ENCODE results near the gene TRIM17.

Gene TRIM17

DNA sequence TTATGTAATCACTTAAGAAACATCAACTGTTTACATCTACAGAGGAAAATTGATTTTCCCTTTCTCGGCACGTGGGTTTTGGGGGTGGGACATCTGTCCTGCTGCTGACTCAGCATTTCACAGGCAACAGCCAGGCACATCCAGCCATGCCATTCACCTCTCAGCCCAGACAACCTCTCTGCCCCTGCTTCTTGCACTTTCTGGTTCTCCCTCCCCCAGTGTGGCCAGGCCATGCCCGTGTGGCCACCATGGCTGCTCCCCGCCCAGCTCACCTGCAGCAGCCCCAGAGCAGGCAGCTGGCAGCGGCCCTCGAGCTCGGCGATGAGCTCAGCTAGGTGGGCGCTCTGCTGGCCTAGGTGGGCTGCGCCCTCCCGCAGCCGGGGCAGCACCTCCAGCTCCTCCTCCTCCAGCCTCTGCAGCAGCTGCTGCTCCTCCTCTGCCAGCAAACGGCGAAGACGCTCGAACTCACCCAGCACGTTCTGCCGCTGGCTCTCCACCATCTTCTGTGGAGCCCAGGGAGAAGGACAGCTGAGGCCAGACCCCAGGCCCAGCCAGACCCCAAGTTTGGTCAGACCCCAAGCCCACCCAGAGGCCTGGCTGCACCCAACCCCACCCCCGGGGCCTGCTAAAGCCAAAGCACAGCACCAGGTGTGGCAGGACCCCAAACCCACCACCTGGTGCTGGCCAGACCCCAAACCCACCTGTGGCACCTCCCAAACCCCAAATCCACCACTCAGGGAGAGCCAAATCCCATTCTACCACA is 15.8 kb downstream of the TRIM17 start:
- DNase-seq (ENCODE audit: low read depth): no peak

DNA sequence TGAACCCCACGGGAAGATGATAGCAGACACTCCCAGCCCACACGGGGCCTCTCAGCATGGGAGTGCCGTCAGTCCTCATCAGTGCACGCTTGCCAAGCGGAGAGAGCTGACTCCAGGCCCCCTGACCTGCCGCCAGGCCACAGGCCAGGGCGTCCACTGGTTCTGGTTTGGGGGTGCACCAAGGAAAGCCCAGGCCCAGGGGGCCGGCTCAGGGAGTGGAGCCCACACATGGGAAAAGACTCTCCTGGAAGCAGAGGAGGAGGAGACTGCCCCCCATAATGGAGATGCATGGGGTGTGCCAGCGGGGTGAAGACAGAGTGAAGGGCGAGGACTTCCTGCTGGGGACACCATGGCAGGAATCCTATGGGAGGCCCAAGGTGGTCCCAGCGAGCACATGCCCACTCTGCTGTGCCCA is 16.4 kb downstream of the TRIM17 start:
- DNase-seq (ENCODE audit: low read depth): no peak

DNA sequence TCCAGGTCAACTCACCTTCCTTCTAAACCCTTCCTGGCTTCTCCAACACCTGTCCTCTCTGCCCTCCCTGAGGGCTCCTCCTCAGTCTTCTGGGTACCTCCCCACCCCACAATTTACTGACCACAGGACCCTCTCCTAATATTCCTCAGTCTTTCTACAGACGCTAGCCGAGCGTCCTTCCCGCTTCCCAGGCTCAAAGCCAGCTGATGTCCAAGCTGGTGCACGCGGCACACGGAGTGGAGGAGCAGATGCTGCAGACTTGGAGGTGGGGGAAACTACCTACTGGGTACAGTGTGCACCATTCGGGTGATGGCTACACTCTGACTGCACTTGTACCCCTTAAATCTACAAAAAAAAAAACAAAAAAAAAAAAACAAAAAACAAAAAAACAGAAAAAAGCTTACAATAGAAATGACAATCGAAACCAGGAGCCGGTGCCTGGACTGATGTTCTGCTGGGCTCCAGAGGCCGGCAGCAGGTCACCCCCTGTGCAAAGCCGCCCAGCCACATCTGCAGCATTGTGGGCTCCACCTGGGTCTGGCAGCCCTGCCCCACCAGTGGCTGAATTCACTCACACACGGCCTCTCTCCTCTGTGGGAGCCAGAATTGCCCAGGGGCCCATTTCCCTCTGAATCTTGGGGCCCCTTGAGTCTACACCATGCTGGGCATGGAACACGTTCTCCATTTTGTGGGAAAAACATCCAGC is 17.0 kb downstream of the TRIM17 start:
- no peak for DNase-seq (ENCODE audit: low read depth)

DNA sequence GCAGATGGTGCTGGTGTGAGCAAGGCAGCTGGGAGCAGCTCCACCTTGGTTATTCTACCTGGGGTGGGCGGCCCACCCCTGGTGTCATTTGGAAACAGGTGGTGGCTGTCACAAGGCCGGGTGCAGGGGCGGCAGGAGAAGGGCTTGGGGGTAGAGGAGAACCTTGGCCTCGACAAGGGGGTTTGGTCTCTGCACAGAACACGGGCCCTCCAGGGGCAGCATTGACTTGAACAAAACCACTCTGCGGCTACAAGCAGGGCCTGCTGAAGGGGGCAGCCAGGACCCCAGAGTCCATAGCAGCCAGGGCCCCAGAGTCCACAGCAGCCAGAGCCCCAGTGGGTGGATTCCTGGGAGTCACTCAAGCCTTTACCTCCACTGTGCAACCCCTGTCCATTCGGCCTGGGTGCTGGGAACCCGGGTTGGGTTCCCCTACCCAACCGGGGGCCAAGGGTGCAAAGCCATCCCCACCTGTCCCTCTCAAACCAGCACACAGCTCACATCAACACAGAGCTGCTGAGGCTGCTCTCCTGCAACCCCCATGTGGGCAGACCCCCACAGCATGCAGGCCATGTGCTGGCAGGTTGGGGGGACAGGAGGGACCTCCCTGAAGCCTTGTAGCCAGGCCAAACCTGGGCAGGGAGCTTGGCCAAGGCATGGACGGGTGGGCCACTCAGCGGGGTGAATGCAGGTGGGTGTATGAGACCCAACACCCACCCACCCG is 17.8 kb downstream of the TRIM17 start:
- no peak for DNase-seq (ENCODE audit: low read depth)

DNA sequence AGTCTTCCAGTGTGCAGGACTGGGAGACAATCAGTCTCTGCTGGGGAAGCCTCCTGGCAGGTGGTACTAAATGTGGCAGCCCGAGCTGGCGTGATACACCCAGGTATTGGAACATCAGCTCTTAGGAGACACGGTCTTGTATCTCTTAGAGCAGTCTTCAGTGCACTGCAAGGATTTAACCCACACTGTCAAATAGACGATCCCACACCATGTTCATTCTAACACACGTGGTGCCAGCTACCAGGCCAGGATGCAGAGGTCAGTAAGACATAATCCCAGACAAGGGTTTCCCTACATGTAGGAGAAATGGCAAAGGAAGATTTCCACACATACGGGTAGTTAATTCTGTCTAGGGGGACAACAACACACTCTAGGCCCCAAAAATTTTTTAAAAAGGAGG is 18.7 kb downstream of the TRIM17 start:
- DNase-seq (ENCODE audit: low read depth): no peak

DNA sequence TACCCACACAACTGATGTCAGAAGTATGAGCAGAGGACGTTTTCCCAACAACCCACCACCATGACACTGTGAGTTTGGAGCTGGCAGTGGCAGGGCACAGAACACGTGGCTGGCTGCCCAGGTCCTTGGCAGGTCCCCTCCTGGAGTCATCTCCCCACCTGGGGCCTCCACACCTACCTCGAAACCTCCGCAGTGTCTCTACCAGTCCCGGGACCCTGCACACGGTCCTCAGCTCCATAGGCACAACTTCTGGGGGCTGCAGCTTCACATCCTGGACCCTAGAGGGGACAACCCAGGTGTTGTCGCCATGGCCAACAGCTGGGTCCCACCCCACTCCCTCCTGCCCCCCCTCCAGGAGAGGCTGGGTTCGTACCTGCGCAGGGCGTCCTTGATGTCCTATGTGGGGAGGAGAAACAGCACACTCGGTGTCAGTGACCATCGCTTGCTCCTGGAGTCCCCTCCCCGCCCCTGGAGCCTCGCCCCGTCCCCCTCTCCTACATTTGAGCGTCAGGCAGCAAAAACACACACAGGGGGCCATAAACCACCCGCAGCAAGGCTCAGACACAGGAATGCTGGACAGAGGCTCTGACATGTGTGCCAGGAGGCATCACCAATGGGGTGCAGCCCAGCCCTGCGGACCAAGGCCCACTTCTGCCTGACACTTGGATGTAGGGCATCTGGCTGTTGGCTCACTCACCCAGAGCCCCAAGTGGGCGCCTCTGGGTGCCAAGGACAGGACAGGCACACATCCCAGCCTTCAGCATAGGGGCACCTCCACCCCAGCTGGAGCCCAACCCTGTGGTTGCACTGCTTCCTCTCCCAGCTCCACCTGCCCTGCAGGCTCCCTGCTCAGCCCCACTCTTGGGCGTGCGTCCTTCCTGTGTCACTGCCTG is 19.6 kb downstream of the TRIM17 start:
- DNase-seq (ENCODE audit: low read depth): no peak

DNA sequence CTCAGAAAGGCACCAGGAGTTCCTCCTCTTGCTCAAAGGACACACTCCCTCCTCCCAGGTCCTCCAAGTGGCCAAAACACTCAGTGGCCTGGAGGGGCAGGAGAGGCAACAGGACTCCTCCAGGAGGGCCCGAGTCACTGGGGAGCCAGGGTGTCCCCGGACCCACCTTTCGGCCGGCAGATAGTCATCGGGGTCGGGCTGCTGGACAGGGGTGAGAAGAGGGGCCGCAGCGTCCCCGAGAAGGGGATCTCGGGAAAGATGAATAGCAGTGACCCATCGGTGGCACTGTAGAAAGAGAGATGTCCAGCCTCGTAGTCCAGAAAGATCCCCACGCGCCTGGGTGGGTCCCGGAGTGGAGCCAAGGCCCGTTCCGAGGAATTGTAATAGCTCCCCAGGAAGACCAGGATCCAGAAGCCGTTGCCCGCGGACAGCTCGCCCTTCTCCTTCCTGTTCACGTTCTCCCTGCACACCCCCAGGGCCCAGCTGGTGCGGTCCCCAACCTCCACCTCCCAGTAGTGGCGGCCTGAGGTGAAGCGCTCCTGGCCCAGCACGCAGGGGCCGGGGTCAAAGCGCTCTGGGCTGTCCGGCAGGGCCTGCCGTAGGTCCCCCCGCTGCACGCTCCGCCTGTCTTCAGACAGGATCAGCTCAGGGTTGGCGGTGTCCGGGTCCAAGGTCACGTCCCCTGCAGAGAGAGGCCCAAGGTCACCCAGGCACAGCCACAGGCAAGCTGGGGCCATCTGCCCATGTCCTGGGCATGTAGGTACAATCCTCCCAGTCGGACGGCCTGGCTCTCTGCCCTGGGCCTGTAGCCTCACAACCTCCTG is 21.9 kb downstream of the TRIM17 start:
- DNase-seq (ENCODE audit: low read depth): no peak

DNA sequence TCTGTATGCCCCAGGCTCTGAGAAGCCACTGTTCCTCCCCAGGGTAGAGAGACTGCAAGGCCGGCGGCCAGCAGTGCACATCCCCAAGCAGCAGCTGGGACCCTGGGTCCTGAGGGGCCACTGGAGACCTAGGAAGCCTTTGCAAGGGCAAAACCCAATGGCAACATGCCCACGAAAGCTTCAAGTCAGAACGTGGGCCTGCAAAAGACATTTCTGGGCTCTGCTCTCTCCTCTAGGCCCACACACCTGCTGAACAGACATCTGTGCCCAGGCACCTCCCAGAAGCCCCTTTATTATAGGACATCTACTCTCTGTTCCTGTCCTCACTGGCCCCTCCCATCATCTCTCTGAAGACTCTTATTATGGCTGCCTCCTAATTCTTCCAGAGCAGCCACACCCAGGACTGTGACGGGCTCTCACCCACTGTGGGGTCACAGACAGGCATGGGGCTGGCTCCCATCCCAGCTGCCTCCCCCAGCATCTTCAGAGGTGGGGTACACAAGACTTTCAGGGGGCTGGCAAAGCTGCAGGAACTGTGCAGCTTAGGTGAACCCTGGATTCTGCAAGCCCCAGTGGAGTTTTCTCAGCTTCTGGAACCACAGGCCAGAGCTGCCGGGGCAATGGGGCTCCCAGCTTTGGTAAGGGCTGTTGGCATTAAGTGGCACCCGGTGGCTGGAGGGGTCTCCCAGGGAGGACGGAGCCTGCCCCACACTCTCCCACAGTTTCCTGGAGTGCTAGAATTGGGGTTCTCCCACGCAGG is 22.7 kb downstream of the TRIM17 start:
- no peak for DNase-seq (ENCODE audit: low read depth)

DNA sequence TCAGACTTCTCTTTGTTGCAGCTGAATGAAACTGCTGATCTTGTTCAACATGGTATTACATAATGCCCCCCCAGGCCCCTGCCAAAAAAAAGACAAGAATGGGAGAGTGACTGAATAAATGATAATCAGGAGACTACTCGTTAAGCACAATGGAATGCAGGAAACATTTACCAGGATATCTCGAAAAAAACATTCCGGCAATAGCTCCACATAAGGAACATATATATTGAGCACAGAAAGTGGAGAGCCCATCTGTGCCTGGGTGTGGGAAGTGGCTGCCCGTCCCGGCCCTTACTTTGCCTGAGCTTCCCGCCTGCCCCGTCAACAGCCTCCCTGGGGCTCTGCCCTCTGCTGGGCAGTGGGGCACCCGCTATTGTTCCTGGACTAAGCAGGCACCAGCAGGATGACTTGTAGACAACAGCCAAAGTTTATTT is 23.4 kb downstream of the TRIM17 start:
- DNase-seq (ENCODE audit: low read depth): no peak

DNA sequence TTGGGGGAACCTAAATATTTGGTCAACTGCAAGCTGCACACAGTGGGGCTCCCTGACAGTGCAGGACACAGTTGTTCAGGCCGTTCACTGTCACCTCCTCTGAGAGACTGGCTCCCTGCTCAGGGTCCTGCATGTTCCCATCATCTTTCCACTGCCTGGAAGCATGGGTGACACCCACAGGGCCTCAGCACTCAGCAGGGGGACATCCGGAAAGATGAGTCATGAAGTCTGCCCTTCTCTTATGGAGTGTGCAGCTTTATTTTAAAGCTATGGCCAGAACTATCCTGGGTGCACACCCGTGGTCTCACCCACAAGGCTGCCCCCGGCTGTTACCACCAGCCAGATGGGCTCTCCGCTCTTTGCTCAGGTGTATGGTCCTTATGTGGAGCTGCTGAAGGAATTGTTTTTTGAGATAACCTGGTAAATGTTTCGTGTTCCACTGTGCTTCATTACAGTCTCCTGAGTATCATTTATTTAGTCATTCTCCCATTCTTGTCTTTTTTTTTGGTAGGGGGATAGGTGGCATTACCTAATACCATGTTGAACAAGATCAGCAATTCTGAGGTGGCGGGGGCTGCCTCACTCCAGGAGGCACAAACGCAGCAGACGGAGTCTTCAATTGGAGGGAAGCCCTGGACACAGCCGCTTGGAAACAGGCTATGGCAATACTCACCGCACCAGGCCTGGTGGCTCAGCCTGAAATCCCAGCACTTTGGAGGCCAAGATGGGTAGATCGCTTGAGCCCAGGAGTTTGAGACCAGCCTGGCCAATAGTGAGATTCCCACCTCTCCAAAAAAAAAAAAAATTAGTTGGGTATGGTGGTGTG is 24.3 kb downstream of the TRIM17 start:
- no peak for DNase-seq (ENCODE audit: low read depth)

DNA sequence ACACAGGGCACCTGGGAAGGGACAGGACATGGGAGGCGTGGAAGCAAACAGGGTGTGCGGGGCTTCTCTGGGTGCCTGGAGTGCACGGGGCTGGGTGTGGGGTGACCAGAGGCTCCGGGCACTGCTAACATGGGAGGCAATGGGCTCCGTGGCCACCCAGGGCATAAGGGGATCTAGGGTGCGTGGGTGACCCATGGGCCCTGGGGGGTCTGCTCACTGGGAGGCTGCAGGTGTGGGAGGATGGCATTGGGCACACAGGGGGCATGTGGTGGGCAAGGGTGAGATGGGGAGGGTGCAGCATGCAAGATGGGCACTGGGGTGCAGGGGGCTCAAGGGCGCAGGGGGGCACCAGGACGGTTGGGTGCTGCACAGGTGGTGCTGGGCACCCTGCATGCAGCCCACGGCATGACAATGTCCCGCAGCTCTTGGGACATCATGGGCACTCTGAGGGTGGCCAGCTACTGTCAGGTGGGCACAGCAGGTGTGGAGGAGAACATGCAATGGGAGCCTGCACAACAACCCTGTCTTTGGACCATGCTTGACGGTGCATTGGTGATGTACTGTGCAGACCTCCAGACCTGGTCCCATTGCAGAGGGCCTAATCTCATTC is 25.1 kb downstream of the TRIM17 start:
- DNase-seq (ENCODE audit: low read depth): no peak

DNA sequence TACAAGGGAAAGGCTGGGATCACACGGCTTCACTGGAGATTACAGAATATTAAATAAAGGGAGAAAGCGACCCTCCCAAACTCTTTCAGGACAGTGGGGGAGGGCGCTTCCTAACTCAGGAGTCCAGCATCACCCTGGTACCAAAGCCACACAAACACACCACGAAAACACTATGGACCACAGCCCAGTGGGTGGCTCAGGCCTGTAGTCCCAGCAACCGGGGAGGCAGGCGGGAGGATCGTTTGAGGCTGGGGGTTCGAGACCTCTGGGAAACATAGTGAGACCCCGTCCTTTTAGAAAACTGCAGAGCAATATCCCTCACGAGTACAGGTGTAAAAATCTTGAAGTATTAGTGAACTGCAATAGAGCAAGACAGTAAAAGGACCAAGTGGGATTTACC is 26.0 kb downstream of the TRIM17 start:
- DNase-seq (ENCODE audit: low read depth): no peak

DNA sequence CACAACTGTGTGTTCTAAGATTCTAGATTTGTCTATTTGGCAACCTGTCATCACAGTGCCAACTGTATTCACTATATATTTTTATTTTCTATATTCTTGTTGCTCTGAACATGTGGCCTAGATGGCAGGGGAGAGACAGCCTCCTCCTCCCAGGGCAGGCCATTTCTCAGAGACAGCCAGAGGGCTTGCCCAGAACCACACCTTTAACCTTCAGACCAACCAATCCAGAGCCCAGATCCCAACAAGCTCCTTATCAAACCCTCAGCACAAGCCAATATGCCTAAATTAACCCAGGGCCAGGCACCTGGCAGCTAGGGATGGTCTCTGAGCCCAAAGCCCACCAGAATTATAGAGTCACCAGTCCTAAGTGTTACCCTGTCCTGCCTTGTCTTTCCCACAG is 29.3 kb downstream of the TRIM17 start:
- DNase-seq (ENCODE audit: low read depth): no peak

DNA sequence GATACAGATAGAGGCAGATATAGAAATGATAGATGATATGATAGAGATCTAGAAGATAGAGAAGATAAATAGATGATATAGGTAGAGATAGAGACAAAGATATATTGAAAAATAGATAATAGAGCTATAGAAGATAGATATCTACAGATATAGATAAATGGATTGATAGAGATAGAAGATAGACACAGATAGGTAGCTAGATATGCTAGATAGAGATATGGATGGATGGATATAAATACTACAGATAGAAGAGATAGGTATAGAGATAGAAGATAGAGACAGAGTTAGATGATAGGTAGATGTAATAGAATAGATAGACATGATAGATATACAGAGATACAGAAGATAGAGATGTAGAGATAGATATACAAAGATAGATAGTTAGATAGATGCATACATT is 31.4 kb downstream of the TRIM17 start:
- DNase-seq (ENCODE audit: low read depth): no peak

DNA sequence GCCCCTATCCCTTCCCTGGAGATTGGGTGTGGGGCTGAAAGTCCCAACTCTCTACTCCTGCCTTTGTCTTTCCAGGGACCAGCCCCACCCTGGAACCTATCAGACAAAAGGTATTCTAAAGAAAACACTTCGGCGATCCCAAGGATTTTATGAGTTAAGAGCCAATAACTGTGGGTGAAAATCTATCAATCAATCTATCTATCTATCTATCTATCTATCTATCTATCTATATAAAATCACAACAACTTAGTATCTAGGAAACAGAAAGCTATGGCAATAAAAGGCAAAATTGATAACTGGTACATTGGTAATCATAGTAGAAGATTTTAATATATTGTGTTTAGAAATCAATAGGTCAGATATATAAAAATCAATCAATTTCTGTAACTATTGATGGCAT is 32.9 kb downstream of the TRIM17 start:
- no peak for DNase-seq (ENCODE audit: low read depth)

DNA sequence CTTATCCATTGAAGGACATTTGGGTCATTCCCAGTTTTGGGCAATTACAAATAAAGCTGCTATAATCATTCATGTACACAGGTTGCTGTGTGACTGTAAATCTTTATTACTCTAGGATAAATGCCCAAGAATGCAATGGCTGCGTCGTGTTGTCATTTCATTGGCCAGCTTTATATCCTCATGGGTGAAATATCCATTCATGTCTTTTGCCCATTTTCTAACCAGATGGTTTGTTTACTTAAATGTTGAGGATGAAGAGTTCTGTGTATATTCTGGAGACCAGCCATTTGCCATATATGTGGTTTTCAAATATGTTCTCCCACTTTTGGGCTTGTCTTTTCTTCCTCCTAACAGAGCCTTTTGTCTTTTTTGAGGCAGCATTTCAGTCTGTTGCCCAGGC is 35.3 kb downstream of the TRIM17 start:
- no peak for DNase-seq (ENCODE audit: low read depth)

DNA sequence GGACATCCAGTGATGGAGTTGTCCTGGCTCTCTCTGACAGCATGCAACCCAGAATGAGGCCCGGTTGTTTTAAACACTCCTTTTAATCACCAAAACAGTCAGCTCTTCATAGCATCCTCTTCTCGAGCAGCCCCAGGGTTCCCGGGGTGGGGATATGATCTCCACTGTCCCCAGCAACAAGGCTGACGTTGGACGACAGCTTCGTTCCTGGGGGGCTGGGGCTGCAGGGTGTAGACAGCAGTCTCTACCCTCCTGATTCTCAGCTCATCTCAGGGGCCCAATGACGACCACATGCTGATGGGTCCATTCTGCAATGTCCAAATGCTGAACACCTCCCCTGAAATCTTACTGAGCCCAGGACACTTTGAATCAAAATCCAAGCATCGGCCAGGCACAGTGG is 37.0 kb downstream of the TRIM17 start:
- DNase-seq (ENCODE audit: low read depth): no peak

DNA sequence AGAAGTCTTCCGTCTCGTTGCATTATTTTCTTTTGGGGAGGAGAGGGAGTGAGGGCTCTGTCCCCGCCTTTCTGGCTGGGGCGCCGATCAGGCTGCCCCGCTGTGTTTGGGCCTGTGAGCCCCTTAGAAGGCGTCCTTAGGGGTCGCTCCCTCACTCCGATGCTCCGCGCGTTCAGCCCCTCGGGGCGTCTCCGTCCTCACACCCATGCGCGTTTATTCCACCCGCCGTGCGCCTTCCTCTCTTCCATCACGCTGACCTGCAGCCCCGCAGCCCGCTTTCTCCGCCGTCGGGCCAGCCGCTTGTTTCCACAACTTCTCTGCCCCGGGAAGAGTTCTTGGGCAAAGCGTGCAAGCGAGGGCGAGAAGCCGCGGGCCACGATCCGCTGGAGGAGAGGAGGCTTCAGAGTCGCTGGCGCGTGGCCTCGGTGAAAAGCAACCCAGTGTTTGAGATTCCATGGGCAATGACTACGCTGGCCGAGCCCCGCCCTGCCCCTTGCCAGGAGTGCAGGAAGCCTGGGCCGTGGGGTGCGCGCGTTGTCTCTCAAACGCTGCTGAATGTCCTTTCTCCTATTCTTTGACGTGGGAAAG is 37.7 kb downstream of the TRIM17 start:
- DNase-seq (ENCODE audit: low read depth): no peak

All from activated T-cell treated with anti-CD3 and anti-CD28 coated beads for 1 hour (primary cell).